RCC 7860 (cell line): ENCODE results near the gene HOXB1.

ENCODE experiments used
- DNase-seq: peaks from one replicate; pipeline ENCODE4 v3.0.0-alpha.2; 2015; ENCODE audit warnings: low spot score
- FAIRE-seq: peaks from 2 replicates; lab custom pipeline; 2012; peaks lifted over from hg19 to GRCh38; lab: Jason Lieb, UNC

The HOXB1 gene

DNA sequence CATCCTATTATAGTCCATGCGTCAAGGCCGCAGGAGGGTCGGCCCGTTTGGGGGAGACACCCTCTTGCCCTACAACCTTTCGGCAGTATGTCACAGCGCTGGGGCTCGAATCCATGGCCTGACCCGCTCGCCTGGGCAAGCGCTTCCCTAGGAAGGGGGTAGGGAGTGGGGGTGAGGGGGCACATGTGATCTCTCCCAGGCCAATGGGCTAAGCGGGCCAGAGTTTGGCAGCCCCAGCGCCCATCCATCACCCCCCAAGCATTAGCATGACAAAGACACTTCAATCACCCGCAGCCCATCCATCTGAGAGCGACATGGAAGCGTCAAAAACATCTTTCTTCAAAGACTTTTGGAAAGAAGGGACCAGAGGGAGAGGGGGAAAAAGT is at the start of gene HOXB1:
HOXB1 (minus strand) TSS at position 125 of the 386 bp plus-strand sequence; CDS start at position 18, 107 bp downstream.
- FAIRE-seq, result no peak
- no peak for DNase-seq

DNA sequence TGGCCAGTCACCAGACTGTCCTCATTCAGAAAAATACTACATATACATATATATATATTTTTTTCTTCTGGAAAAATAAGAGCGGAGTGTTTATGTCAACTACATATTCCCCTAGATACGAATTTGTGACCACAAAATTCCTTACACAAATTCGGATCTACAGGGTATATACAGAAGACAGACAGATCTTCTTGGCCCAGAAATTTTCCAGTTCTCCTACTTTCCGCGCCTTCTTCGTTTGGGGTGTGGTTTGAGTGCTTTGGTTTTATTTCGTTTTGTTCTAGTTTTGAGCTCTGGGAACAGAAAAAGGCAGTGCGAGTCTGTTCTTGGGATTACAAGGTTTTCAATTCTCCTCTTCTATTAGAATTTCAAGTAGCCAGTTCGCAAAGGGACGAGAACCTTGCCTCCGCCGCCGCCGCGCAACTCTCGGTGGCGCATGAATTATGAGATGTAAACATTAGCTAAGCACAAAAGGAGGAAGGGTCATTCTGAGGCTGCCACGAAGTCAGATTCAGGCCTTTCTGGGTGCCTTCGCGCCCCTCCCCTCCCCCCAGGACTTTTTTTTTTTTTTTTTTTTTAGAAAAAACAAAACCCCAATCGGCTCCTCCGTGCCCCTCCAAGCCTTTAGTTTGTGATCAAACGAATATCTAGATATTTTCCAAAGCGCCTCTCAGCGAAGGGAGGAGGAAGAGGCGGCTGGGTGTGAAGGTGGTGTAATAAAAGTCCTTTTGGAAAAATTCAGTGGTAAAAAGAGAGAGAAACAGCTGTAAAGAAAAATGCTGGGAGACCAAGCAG is 49.1 kb upstream of the HOXB1 start:
- DNase-seq (no peak), FAIRE-seq (peak; percentile 32)

DNA sequence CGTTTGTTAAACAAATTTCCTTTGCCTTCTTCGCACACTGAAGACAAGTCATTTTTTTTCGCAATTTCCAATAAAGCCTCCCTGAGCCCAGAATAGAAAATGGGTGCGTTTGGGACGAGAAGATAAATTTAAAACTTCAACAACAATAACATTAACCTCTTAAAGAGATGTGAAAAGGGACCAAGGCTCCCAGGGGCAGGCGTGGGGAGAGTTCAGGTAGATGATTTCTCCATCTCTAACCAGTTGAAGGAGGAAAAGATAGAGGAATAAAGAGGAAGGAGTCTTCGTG is 48.6 kb upstream of the HOXB1 start:
- FAIRE-seq (no peak), DNase-seq (no peak)

DNA sequence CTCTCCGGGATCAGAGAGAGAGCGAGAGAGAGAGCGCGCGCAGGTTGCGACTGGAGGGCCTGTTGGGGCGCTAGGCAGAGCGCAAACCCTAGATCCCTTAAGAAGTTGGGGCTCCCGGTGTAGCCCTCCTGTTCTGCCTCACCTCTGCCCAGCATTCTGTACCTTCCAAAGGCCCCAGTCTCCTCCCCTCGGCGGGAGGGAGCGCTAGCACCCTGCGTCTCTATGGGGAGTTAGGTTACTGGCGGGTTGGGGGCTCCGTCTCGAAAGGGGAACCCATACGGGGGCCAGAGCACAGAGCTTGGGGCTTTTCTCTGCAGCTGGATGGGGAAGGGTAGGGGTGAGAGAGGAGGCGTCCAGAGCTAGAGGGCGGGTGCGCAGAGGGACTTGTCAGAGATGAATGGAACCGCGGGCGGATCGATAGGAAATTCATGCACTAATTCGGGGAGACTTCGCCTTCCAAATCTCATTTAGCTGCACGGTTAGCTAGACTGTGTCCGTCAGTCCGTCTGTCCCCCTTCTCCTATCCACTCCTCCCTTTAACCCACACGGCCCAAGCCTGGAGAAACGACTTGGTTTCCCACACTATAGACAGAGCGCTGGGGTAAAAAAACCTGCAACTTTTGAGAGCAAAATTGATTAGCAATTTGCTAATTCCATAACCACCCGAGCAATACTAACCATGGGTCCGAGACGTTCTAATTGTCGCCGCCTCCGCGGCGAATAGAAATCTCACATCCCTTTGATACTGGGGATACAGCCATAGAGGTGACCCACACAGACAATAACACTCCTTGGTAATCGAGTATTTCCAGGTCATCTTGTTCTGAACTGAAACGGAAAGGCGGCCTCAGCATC is 48.0 kb upstream of the HOXB1 start:
- no peak for FAIRE-seq
- no peak for DNase-seq

DNA sequence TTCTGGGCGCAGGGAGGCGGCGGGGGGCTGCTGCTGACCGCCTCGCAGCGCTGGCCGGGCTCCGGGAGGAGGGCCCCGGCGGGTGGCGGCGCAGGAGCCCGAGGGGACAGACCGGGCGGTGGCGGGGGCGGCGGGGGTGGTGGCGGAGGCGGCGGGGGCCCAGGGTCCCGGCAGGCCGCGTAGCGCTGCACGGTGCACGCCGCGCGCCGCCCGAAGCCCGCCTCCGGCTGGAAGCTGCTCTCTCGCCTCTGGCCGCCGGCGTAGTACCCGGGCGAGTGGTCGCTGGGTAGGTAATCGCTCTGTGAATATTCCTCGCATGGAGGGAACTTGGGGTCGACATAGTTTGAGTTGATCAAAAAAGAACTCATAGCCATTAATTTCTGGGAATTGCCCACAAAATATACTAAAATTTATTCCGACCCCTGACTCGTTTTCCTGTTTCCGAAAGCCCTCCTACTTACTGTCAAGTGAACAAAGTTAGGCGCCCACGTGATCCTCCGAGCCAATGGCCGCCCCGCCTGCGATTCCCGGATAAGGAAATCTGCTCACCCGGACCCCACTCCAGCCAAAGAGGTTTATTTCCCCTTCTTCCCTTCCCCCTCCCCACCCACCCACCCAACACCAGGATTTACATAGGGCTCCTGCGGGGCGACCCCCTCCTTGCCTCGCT is 47.3 kb upstream of the HOXB1 start, which contains the start of gene HOXB4:
HOXB4 (minus strand) TSS at position 405 of the 670 bp plus-strand sequence; CDS start at position 374, 31 bp downstream.
- FAIRE-seq (peak; percentile 29), DNase-seq (peak; percentile 65)

DNA sequence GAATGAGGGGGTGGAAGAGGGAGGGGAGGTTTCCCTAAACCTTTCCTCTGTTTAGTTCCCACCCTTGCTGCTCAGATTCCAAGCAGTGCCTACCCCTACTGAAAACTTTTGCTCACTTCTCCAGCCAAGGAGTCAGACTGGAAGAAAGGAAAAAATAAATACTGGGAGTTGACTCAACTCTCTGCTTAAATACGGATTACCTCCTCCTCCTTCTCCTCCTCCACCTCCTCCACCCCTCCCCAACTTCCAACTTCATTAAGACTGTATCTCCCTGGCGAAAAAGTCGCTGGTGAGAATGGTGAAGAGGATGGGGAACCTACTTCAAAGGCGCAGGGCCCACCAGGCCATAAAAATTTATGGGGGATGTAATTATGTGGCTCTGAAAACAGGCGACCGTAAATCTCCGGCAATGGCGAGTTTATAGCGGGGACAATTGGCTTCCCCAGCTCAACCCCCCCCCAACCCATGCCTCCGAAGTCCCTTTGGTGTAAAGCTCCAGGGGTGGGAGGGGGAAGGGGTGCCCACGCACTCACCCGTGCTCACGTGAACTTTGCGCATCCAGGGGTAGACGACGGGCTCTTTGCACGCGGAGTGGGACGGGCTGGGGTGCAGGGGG is 46.6 kb upstream of the HOXB1 start:
- DNase-seq (no peak), FAIRE-seq (no peak)

DNA sequence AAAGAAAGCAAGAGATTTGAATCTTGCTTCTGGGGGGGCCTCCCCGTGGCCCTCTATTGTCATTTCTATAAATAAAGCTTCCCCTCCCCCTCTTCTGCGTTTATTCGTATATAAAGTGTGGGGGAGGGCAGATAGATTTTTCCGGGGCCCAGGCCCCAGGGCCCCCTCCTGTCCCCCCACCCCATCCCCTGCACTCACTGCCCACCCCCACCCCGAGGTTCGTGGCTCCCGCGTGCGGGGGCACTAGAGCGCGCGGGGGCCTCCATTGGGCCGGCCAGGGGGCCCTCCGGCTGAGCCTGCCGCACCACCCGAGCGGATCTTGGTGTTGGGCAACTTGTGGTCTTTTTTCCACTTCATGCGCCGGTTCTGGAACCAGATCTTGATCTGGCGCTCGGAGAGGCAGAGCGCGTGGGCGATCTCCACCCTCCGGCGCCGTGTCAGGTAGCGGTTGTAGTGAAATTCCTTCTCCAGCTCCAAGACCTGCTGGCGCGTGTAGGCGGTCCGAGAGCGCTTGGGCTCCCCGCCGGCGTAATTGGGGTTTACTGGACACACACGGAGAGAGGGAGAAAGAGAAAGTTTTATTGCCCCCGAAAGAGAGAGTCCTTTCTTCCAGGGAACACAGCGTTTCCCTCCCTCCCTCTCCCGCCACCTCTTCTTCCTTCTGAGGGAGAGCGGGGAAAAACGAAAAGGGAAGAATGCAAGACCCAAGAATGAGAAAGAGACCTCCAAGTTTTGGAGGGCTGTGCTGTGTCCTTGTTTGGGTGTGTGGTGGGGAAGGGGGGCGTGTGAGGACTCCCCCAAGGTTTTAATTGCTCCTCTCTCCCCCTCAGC is 45.9 kb upstream of the HOXB1 start:
- no peak for FAIRE-seq
- no peak for DNase-seq

DNA sequence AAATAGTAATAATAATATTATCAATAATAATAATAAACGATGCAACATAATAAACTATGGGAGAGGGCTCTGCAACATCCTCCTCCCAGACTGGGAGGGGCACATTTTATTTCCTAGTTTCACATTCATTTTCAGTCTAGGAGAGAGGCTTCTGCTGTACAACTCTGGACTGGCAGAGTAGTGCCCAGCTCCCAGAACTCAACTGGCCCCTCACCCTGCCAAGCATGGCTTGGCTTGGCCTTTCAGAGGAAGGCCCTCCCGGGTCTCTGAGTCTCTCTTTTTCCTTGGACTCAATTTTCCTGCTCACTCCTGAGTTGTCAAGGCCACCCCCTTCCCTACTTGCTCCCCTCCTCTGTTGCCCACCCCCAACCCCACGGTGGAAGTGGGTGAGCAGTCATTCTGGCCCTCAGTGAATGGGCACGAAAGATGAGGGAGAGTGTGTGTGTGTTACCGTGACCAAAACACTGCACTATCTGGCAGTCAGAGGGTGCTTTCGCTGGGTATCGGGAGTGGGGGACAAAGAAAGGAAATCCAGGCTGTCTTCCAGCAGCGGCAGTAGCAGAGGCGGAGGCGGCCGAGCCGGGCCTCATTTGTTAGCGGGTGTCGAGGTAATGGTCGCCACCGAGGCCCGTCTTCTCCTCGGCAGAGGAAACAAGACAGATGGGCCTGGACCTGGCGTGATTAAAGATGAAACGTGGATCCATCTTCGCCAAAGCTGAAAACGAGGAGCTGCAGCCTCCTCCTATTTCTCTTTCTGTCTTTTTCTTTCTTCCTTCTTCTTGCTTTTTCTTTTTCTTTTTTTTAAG is 45.1 kb upstream of the HOXB1 start:
- FAIRE-seq, result no peak
- no peak for DNase-seq

DNA sequence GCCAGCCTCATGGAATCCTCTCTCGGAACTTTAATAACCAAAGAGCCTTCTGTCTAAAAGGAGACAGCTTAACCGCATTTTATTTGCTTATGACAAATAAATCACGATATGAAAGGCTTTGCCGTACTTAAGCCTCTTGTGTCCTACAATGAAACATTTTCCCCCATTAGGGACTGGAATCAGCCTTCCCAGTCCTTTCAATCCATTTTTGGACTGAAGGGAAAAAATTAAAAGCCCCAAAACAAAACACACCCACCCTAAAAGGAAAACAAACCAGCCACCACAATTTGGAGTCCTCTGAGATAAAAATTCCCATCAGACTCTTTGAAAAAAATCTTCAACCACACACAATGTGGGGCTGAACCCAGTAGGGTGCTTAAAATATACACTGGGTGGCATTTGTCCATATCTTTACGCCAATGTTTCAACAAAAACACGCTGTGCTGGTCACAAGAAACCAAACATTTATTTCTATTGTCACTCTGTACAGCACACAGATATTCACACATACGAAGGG is 44.3 kb upstream of the HOXB1 start:
- DNase-seq (no peak), FAIRE-seq (no peak)

DNA sequence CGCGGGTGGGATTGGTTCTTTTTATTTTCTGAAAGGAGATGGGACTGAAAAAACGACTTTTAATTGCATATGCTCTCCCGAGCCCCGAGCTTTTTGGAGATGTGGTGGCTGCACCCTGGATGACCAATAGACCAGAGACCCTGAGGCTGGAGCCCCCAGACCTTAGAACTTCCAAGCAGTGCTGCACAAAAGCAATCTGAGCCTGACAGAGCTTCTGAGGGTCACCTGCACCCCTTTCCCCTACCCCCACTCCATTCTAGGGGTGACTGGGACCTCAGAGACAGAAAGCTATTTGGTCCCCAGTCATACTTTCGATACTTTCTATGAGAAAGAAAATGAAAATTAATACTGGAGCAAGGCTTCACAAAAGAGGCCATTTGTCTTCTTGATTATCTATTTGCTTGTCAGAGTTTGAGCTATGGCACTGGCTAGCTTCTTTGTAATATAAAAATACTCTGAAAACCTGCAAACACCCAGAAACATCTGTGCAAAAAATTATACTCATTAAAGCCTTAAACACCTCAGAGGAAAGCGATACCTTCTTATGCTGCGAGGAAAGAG is 43.8 kb upstream of the HOXB1 start:
- no peak for DNase-seq
- FAIRE-seq, result no peak

DNA sequence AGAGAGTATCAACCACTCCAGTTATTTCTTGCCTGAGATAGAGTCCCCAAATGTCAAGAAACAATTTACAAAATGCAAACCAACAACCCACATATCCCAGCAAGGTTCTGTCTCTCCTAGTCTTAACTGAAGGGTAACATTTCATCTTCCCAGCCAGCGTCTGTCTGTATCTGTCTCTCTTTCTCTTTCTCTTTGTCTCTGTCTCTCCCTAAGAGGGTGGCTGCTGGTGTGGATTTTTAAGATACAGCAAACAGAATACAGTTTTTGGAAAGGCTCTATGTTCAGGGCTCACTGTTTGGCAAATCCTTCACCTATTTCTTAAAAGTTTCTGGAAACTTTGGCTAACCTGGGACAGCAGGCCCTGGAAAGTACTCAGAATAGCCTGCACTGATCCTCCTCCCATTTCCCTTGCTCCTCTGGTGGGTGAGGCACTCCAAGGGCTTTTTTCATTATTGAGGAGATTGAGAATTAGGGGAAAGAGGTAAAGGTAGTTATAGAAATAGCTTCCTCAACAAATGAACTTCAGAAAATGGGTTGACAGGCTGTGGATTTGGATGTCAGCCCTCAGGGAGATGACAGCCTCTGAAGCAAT is 41.1 kb upstream of the HOXB1 start:
- FAIRE-seq, result no peak
- DNase-seq, result no peak

DNA sequence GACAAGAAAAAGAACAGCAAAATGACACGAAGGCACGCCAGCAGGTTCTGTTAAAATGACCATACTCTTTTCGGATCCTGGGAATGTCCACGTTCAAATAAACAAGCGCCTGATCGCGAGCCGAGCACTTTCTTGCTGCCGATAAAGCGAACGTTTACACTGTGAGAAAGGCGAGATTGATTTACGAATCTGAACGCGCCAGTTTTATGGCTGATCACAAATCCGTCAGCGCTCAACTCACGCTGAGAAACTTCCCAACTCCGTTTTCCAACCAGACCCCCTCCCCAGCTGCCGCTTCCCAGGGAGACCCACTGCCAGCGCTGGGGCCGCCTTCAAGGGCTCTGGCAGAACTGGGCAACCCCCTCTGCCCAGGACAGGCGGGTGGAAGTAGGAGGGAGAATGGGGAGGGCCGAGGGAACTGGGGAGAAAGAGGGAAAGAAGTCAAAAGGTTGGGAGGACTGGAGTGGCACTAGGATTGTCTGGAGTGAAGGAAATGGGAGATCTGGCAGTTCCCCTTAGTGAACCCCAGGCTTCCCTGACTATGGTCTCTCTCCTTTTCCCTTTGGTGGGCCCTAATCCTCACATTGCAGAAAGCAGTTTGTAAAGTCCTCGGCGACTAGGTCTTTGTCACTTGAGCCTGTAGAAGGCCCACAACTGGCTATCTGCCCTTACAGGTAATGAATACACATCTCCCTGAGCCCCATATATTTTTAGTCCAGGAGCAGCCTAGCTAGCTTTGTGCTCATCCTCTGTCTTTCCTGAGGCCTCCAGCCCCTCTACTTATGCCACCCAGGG is 40.4 kb upstream of the HOXB1 start:
- FAIRE-seq (no peak), DNase-seq (no peak)

DNA sequence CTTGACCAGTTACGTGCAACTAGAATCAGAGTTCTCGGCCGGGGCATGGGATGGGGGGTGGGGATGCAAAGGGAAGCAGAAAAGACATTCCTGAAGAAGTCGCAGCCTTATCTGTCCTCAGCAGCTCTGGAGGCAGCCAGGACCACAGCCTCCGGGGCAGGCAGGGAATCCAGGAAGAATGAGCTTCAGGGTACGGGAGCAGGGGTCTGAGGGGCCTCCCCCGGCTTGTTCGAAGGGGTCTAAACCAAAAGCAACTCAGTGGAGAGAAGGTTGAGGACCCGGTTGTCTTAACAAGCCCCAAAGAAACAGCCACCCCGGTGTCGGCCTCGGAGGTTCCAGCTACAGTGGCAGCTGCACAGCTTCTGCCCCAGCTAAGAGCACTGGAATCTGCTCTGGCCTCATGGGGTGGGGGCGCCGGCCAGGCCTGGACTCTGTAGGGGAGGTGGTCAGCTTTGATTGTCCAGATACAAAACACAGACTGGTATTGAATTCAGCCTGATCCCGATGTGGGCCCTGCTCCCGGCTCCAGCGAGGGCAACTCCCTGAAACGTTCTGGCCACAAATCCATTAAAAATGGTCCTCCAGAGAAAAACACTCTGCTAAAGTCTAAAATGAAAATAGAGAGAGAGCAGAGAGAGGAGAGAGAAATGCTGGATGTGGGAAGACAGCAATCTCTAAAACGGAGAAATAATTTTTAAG is 39.7 kb upstream of the HOXB1 start:
- DNase-seq, result no peak
- no peak for FAIRE-seq

DNA sequence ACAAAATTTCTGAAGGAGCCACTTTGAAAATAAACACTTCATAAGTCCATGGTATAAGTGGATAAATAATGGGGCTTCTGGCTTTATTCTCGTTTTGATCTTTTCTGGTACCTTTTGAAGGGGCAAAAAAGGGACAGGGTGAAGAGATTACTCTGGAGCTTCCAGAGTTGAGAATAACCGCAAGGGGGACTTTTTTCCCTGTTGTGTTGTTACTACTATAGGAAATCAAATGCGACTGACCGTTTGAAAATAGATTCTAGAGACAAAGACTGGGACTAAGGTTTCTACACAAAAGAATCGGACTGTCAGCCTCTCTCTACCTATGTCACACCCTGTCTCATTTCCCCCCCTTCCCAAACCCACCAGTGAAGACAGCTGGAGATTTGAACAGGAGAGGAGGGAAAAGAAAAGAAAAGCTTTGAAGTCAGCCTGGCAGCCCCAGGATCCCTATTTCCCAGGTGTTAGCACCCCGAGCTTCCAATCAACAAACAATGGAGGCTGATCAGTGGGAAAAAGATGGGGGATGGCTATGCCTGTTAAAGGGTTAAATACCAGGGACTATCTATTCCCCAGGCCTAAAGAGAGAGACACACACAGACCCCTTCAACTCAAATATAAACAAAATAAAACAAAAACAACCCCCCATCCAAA is 39.0 kb upstream of the HOXB1 start:
- FAIRE-seq (no peak), DNase-seq (no peak)

DNA sequence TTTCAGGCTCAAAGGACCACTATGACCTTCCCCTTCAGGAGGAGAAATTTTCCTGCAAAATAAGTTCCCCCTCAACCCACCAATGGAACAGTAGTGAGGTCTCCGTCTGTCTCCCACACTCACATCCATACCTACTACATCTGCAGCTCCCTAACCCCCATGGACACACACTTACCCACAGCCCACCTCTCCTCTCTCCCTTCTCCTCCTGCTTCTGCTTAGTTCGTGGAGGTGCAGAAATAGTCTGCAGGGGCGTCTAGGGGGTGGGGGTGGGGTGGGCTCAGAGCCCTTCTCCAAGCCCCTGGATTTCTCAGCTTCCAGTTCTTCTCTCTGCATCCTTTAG is 38.4 kb upstream of the HOXB1 start:
- DNase-seq, result no peak
- no peak for FAIRE-seq

DNA sequence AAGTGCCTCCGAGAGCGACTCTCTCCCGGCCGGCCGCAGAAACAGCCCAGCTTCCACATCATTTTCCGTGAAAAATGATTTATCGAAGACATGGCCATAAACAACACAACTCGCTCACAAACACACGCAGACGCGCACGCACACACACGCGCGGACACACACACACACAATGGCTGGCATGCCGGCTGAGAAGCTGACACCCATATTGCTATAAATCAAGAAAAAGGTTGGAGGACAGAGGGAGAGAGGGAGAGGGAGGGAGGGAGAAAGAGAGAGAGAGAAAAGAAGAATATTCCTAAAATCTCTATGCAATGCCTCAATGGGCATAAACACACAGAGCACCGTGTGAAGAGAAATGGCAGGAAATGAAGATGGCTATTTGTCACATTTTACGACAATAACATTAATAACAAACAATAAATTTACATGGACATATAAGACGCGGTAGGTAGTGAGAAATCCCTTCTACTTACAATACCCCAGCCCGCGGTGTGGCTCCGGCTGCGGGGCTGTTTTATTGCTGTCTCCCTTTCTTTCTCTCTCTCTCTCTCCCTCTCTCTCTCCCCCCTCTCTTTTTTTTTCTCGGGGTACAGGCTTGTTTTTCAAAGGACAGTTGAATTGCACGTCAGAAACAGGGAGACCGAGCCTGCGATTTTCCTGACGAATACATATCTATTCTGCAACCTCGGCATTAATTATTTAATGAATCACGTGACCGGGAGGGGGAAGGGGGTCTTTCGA is 37.9 kb upstream of the HOXB1 start:
- FAIRE-seq (no peak), DNase-seq (no peak)
